Measurements from ENCODE around the gene CARD10.

DNA sequence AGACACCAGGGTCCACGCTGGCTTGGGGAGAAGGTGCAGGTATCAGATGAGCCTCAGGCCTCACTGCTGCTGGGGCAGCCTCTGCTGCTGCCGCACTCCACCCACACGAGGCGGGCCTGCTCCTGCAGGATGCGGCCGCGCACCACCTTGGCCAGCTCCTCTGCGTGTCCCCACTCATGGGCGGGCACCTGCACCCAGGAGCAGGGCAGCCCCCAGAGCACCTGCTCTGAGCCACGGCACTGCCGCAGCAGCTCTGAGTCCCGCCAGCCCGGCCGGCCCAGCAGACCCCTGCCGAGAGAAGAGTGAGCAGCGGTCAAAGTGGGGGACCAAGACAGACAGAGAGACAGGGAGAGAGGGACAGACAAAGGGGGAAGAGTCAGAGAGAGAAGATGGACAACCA is 28.1 kb downstream of the CARD10 start:
- TF ChIP-seq, protein P1, sequence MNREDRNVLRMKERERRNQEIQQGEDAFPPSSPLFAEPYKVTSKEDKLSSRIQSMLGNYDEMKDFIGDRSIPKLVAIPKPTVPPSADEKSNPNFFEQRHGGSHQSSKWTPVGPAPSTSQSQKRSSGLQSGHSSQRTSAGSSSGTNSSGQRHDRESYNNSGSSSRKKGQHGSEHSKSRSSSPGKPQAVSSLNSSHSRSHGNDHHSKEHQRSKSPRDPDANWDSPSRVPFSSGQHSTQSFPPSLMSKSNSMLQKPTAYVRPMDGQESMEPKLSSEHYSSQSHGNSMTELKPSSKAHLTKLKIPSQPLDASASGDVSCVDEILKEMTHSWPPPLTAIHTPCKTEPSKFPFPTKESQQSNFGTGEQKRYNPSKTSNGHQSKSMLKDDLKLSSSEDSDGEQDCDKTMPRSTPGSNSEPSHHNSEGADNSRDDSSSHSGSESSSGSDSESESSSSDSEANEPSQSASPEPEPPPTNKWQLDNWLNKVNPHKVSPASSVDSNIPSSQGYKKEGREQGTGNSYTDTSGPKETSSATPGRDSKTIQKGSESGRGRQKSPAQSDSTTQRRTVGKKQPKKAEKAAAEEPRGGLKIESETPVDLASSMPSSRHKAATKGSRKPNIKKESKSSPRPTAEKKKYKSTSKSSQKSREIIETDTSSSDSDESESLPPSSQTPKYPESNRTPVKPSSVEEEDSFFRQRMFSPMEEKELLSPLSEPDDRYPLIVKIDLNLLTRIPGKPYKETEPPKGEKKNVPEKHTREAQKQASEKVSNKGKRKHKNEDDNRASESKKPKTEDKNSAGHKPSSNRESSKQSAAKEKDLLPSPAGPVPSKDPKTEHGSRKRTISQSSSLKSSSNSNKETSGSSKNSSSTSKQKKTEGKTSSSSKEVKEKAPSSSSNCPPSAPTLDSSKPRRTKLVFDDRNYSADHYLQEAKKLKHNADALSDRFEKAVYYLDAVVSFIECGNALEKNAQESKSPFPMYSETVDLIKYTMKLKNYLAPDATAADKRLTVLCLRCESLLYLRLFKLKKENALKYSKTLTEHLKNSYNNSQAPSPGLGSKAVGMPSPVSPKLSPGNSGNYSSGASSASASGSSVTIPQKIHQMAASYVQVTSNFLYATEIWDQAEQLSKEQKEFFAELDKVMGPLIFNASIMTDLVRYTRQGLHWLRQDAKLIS (CRISPR knock-in tag; IDR thresholded peaks at IDR 0.05; ENCODE audit: borderline replicate concordance): no peak
- TF ChIP-seq CBFB (CRISPR knock-in tag; IDR thresholded peaks at IDR 0.05; ENCODE audit: low read depth) (no peak), TCF7 (CRISPR knock-in tag; IDR thresholded peaks at IDR 0.05; ENCODE audit: low read depth) (no peak), ESRRA (CRISPR knock-in tag; IDR thresholded peaks at IDR 0.05; ENCODE audit: borderline replicate concordance) (no peak), NFYB (CRISPR knock-in tag; conservative IDR thresholded peaks at IDR 0.05; ENCODE audit: low read depth) (no peak), SP1 (CRISPR knock-in tag; conservative IDR thresholded peaks at IDR 0.05) (no peak)
- TF ChIP-seq, protein P2, sequence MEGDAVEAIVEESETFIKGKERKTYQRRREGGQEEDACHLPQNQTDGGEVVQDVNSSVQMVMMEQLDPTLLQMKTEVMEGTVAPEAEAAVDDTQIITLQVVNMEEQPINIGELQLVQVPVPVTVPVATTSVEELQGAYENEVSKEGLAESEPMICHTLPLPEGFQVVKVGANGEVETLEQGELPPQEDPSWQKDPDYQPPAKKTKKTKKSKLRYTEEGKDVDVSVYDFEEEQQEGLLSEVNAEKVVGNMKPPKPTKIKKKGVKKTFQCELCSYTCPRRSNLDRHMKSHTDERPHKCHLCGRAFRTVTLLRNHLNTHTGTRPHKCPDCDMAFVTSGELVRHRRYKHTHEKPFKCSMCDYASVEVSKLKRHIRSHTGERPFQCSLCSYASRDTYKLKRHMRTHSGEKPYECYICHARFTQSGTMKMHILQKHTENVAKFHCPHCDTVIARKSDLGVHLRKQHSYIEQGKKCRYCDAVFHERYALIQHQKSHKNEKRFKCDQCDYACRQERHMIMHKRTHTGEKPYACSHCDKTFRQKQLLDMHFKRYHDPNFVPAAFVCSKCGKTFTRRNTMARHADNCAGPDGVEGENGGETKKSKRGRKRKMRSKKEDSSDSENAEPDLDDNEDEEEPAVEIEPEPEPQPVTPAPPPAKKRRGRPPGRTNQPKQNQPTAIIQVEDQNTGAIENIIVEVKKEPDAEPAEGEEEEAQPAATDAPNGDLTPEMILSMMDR (IDR thresholded peaks at IDR 0.05): no peak
- TF ChIP-seq, protein P3, sequence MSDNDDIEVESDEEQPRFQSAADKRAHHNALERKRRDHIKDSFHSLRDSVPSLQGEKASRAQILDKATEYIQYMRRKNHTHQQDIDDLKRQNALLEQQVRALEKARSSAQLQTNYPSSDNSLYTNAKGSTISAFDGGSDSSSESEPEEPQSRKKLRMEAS (CRISPR knock-in tag; IDR thresholded peaks at IDR 0.05): no peak
- TF ChIP-seq, protein P4, sequence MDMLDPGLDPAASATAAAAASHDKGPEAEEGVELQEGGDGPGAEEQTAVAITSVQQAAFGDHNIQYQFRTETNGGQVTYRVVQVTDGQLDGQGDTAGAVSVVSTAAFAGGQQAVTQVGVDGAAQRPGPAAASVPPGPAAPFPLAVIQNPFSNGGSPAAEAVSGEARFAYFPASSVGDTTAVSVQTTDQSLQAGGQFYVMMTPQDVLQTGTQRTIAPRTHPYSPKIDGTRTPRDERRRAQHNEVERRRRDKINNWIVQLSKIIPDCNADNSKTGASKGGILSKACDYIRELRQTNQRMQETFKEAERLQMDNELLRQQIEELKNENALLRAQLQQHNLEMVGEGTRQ (CRISPR knock-in tag; IDR thresholded peaks at IDR 0.05): no peak
- TF ChIP-seq, protein P5, sequence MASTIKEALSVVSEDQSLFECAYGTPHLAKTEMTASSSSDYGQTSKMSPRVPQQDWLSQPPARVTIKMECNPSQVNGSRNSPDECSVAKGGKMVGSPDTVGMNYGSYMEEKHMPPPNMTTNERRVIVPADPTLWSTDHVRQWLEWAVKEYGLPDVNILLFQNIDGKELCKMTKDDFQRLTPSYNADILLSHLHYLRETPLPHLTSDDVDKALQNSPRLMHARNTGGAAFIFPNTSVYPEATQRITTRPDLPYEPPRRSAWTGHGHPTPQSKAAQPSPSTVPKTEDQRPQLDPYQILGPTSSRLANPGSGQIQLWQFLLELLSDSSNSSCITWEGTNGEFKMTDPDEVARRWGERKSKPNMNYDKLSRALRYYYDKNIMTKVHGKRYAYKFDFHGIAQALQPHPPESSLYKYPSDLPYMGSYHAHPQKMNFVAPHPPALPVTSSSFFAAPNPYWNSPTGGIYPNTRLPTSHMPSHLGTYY (CRISPR knock-in tag; IDR thresholded peaks at IDR 0.05): no peak
- TF ChIP-seq, protein P6, sequence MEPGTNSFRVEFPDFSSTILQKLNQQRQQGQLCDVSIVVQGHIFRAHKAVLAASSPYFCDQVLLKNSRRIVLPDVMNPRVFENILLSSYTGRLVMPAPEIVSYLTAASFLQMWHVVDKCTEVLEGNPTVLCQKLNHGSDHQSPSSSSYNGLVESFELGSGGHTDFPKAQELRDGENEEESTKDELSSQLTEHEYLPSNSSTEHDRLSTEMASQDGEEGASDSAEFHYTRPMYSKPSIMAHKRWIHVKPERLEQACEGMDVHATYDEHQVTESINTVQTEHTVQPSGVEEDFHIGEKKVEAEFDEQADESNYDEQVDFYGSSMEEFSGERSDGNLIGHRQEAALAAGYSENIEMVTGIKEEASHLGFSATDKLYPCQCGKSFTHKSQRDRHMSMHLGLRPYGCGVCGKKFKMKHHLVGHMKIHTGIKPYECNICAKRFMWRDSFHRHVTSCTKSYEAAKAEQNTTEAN (CRISPR knock-in tag; IDR thresholded peaks at IDR 0.05): no peak

All from WTC11 (cell line).